Epithelial cell of proximal tubule (primary cell): ENCODE results near the gene PRSS23. TPM values are rescaled to one million over a fixed set of nuclear protein-coding genes. Genes with fewer than 3 reads are reported as not detected.

Experiments
- DNase-seq: peaks from one replicate; pipeline ENCODE4 v3.0.0-alpha.2; 2011; ENCODE audit warnings: low read depth
- H3K4me3 ChIP-seq: 2 replicates; pipeline ENCODE4 v1.5.1; 2011; ENCODE audit warnings: low read depth, mild to moderate bottlenecking, low read length
- total RNA-seq: library from RNA; depleted of rRNA; stranded (reverse); fragments of >200 nt; gene quantifications from 2 replicates; pipeline ENCODE4 v1.2.3, GENCODE V29; 2015
- TF ChIP-seq, protein P1 (sequence below): conservative IDR thresholded peaks from 2 replicates; pipeline ENCODE4 v1.5.1; 2012; ENCODE audit warnings: low read depth, mild to moderate bottlenecking, low read length

PRSS23 gene
- total RNA-seq, 1 donor from 2014 or later: 64.2 TPM

DNA sequence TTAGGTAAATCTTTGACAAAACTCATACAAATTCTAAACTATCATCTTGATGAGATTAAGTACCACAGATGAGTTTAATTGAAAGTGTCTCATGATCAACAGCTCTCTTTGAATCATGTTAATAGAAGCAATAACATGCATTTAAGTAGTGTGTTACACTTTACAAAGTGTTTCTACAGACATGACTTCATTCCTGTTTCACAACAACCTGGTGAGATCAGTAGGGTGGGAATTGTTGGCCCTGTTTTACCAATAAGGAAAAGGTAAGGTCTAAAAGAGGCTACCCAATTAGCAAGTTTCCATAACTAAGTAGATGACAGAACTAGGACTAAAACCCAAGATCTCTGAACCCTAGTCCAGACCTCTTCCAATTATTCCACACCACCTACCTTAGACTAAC, 12.7 kb upstream of the PRSS23 start:
- TF ChIP-seq, protein P1, sequence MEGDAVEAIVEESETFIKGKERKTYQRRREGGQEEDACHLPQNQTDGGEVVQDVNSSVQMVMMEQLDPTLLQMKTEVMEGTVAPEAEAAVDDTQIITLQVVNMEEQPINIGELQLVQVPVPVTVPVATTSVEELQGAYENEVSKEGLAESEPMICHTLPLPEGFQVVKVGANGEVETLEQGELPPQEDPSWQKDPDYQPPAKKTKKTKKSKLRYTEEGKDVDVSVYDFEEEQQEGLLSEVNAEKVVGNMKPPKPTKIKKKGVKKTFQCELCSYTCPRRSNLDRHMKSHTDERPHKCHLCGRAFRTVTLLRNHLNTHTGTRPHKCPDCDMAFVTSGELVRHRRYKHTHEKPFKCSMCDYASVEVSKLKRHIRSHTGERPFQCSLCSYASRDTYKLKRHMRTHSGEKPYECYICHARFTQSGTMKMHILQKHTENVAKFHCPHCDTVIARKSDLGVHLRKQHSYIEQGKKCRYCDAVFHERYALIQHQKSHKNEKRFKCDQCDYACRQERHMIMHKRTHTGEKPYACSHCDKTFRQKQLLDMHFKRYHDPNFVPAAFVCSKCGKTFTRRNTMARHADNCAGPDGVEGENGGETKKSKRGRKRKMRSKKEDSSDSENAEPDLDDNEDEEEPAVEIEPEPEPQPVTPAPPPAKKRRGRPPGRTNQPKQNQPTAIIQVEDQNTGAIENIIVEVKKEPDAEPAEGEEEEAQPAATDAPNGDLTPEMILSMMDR: no peak
- no peak for DNase-seq
- no peak overlapping the region for H3K4me3 ChIP-seq

DNA sequence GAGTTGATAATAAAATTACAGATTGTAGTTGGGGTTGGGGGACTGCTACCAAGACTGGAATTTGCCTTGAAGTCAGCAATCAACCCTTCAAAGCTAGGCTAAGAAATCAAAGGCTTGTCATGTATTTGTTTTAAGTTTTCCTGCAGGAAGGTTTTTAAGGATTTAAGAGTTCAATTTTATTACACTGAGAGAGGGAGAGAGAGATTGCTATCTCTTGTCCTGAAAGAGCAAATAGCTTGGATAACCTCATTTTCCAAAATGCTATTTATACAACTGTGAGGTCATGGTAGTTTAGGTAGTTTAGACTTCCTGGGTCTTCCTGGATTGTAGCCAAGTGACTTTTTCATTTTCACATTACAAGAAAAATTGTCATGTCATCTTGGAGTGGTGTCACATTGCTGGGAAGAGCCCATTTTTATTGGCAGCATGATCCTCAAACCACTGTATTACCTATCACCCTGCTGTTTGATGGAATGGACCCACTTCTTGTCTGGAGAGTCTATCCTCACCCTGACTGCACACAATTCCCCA, 10.1 kb upstream of the PRSS23 start:
- no peak for DNase-seq
- TF ChIP-seq, protein P1: no peak

DNA sequence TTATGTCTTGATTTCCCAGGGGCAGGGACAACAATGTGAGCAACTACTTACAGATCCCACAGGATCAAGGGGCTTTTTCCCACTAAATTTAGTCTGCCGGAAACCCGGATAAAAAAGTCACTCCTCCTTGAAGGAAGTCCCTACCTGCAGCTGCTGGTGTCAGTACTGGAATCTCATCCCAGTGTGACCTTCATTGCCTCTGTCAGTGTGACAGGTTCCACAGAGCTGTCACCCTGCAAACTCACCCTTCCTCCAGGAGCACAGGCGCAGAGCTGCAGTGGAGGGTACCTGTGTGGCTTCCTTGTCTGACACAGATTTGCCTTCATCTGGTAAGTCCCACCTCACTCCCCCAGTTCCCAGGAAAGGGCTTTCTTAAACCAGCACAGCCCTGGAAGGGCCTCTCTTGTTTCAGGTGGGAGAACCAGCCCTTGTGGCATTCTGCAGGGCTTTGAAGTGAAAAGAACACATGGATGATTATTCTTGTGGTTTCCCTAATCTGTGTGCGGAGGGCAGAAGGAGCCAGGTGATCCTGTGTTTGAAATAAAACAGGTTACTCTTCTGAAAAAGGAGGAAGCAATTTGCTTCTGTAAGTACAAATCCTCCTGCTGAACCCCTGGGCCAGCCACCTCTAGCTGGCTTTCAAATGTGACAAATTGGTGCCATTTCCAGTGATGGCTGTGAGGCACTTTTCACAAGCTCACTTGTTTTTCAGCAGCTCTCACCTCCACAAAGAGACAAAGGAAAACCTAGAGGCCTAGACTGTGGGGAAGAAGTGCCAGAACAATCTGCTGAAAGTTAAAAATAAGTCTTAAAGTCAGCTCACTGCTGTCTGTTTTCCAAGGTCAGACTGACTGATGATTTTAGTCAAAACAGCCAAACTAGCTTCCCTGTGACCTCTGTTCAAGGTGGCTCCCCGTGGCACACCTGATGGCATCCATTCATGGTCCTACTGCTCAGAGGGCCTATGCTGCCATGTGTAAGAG, 9.2 kb upstream of the PRSS23 start:
- TF ChIP-seq, protein P1: no peak
- H3K4me3 ChIP-seq: no peak overlapping the region
- DNase-seq: no peak

More for the DNA sequence above, 10.1 kb upstream of the PRSS23 start:
- H3K4me3 ChIP-seq: no peak overlapping the region

DNA sequence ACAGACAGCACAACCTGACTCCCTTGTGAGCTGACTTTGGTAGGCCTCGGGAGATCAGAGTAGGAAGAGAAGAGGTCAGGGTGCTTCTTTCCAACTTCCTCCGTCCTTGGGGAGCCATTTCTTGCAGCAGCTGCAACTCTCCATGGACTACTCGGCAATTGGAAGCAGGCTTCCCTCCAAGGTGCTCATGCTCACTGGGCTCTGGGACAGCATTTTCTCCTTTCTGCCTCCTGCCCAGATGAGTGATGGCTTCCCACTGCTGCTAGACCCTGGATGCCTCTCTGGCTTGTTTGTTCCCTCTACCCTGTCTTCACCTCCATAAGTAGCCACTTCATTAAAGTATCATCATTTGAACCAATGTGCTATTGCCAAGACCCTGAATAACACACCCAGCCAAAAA, 8.2 kb upstream of the PRSS23 start:
- H3K4me3 ChIP-seq: no peak overlapping the region
- DNase-seq: no peak
- TF ChIP-seq, protein P1: no peak

DNA sequence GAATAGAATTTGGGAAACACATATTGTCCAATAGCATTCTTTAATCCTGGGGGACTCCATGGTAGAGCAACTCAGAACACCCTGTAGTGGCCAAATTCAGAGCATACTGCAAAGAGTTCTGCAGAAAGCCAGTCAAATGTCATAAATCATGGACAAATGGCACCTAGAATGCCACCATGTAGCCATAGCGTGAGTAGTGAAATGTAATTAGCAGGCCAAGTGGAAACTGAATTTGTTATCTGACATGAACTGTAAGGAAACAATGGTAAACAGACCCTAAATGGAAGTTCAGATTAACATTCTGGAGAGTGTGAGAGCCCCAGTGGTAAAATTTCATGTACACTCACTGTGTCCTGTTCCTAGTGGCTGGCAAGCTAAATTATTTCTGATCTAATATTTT, 7.0 kb upstream of the PRSS23 start:
- no peak for DNase-seq
- H3K4me3 ChIP-seq: no peak overlapping the region
- TF ChIP-seq, protein P1: no peak

DNA sequence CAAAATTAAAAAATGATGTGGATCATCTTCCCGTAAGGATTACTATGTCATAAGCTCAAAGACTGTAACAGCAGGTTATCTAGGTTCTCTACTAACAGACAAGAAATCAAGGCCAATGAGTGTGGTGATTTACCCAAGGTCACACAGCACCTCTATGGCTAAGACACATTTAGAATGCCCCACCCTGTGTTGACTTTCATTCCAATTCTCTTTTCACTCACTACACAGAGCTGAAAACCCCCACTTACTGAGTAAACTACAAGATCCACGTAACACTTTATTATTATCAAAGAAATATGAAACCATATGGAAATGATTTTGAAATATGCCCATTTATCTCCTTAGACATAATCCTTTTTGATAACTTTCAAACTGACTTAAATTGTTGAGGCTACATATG, 4.8 kb upstream of the PRSS23 start:
- no peak overlapping the region for H3K4me3 ChIP-seq
- TF ChIP-seq, protein P1: no peak
- no peak for DNase-seq
